Stomach smooth muscle (tissue), 2 donors: ENCODE measurements around the gene APIP.

Source experiments
- H3K27ac ChIP-seq: one replicate; pipeline ENCODE4 v1.7.0; 2013; ENCODE audit warnings: mild to moderate bottlenecking, low read length, inconsistent platforms
- H3K27me3 ChIP-seq, 2 donors: one replicate each; pipeline ENCODE4 v1.7.0; 2013; ENCODE audit warnings: low read length in 2 of 2; ENCODE audit not compliant: insufficient read depth in 2 of 2, control insufficient read depth in 1 of 2
- H3K36me3 ChIP-seq, 2 donors: one replicate each; pipeline ENCODE4 v1.7.0; 2013; ENCODE audit warnings: low read length in 2 of 2; ENCODE audit not compliant: control insufficient read depth in 2 of 2, insufficient read depth in 2 of 2
- H3K4me1 ChIP-seq: one replicate; pipeline ENCODE4 v1.7.0; 2013; ENCODE audit warnings: low read length; ENCODE audit not compliant: control insufficient read depth, insufficient read depth
- H3K4me3 ChIP-seq, 2 donors: one replicate each; pipeline ENCODE4 v1.7.0; 2013; ENCODE audit warnings: low read length in 2 of 2
- H3K9ac ChIP-seq, 2 donors: one replicate each; pipeline ENCODE4 v1.7.0; 2013; ENCODE audit warnings: low read length in 2 of 2, mild to moderate bottlenecking in 1 of 2
- H3K9me3 ChIP-seq, 2 donors: one replicate each; pipeline ENCODE4 v1.7.0; 2013; ENCODE audit warnings: low read length in 2 of 2; ENCODE audit not compliant: control insufficient read depth in 2 of 2
- donor health status: healthy.
- donor health status: Pancreatic carcinoma.

Gene APIP

GRCh38 chr11:34887260-34887659, 28.9 kb downstream of the APIP start:
- H3K9ac ChIP-seq, result no peak overlapping the region
- H3K27me3 ChIP-seq, result no peaks in the 10 kb centered on the region
- H3K9me3 ChIP-seq, result no peaks in the 10 kb centered on the region
- H3K27ac ChIP-seq, result no peak overlapping the region
- no peak overlapping the region for H3K4me3 ChIP-seq
- H3K4me1 ChIP-seq, result no peaks in the 10 kb centered on the region
- peaks cover 0 to 11% of the 10 kb centered on the region in 2 donors for H3K36me3 ChIP-seq

- no peaks in the 10 kb centered on the region for H3K9me3 ChIP-seq
- H3K9ac ChIP-seq, result no peak overlapping the region
- no peak overlapping the region for H3K4me3 ChIP-seq
- H3K36me3 ChIP-seq, result peaks cover 0 to 15% of the 10 kb centered on the region in 2 donors
- H3K27ac ChIP-seq, result no peak overlapping the region
- no peaks in the 10 kb centered on the region for H3K4me1 ChIP-seq
- no peaks in the 10 kb centered on the region for H3K27me3 ChIP-seq
Measured at GRCh38 chr11:34886609-34887008, 29.6 kb downstream of the APIP start.

- H3K27ac ChIP-seq, result no peak overlapping the region
- no peaks in the 10 kb centered on the region for H3K27me3 ChIP-seq
- no peak overlapping the region for H3K4me3 ChIP-seq
- no peak overlapping the region for H3K9ac ChIP-seq
- H3K36me3 ChIP-seq, result peaks cover 0 to 11% of the 10 kb centered on the region in 2 donors
- no peaks in the 10 kb centered on the region for H3K4me1 ChIP-seq
- H3K9me3 ChIP-seq, result no peaks in the 10 kb centered on the region
Measured at GRCh38 chr11:34881900-34882299, 34.3 kb downstream of the APIP start.

GRCh38 chr11:34877375-34877975, 38.7 kb downstream of the APIP start:
- H3K36me3 ChIP-seq, result peaks cover 0 to 7% of the 10 kb centered on the region in 2 donors
- H3K27ac ChIP-seq, result no peak overlapping the region
- H3K27me3 ChIP-seq, result no peaks in the 10 kb centered on the region
- H3K9me3 ChIP-seq, result no peaks in the 10 kb centered on the region
- H3K4me1 ChIP-seq, result no peaks in the 10 kb centered on the region
- H3K9ac ChIP-seq, result no peak overlapping the region
- no peak overlapping the region for H3K4me3 ChIP-seq

- H3K27me3 ChIP-seq, result no peaks in the 10 kb centered on the region
- H3K9ac ChIP-seq, result no peak overlapping the region
- H3K27ac ChIP-seq, result no peak overlapping the region
- H3K36me3 ChIP-seq, result no peaks in the 10 kb centered on the region
- no peaks in the 10 kb centered on the region for H3K9me3 ChIP-seq
- H3K4me1 ChIP-seq, result no peaks in the 10 kb centered on the region
- no peak overlapping the region for H3K4me3 ChIP-seq
Measured at GRCh38 chr11:34874202-34874601, 42.0 kb downstream of the APIP start.

GRCh38 chr11:34870548-34871196, 45.5 kb downstream of the APIP start:
- Histone ChIP-seq H3K27me3 (no peaks in the 10 kb centered on the region), H3K36me3 (no peaks in the 10 kb centered on the region), H3K9ac (no peak overlapping the region), H3K9me3 (no peaks in the 10 kb centered on the region), H3K4me1 (no peaks in the 10 kb centered on the region), H3K27ac (no peak overlapping the region), H3K4me3 (no peak overlapping the region)

GRCh38 chr11:34869425-34869824, 46.8 kb downstream of the APIP start:
- Histone ChIP-seq H3K36me3 (no peaks in the 10 kb centered on the region), H3K9ac (no peak overlapping the region), H3K27me3 (no peaks in the 10 kb centered on the region), H3K4me3 (no peak overlapping the region), H3K4me1 (no peaks in the 10 kb centered on the region), H3K9me3 (no peaks in the 10 kb centered on the region), H3K27ac (no peak overlapping the region)

- no peaks in the 10 kb centered on the region for H3K4me1 ChIP-seq
- H3K9ac ChIP-seq, result no peak overlapping the region
Measured at GRCh38 chr11:34866375-34866774, 49.8 kb downstream of the APIP start.

GRCh38 chr11:34865261-34865660, 50.9 kb downstream of the APIP start:
- H3K27ac ChIP-seq, result no peak overlapping the region
- H3K4me3 ChIP-seq, result no peak overlapping the region
- H3K9ac ChIP-seq, result no peak overlapping the region
- no peaks in the 10 kb centered on the region for H3K9me3 ChIP-seq
- H3K27me3 ChIP-seq, result no peaks in the 10 kb centered on the region
- H3K36me3 ChIP-seq, result no peaks in the 10 kb centered on the region
- H3K4me1 ChIP-seq, result peaks cover 2% of the 10 kb centered on the region

More at GRCh38 chr11:34866375-34866774, 49.8 kb downstream of the APIP start:
- Histone ChIP-seq H3K27me3 (no peaks in the 10 kb centered on the region), H3K27ac (no peak overlapping the region), H3K4me3 (no peak overlapping the region), H3K36me3 (no peaks in the 10 kb centered on the region), H3K9me3 (no peaks in the 10 kb centered on the region)

- peaks cover 7% of the 10 kb centered on the region for H3K4me1 ChIP-seq
- H3K9ac ChIP-seq, result no peak overlapping the region
- no peaks in the 10 kb centered on the region for H3K36me3 ChIP-seq
- no peak overlapping the region for H3K4me3 ChIP-seq
- H3K27me3 ChIP-seq, result no peaks in the 10 kb centered on the region
- H3K27ac ChIP-seq, result no peak overlapping the region
- no peaks in the 10 kb centered on the region for H3K9me3 ChIP-seq
Measured at GRCh38 chr11:34864424-34864823, 51.8 kb downstream of the APIP start.

GRCh38 chr11:34863048-34863447, 53.1 kb downstream of the APIP start:
- H3K9ac ChIP-seq, result no peak overlapping the region
- H3K9me3 ChIP-seq, result no peaks in the 10 kb centered on the region
- H3K36me3 ChIP-seq, result no peaks in the 10 kb centered on the region
- no peaks in the 10 kb centered on the region for H3K27me3 ChIP-seq
- H3K4me1 ChIP-seq, result peaks cover 10% of the 10 kb centered on the region
- no peak overlapping the region for H3K27ac ChIP-seq
- no peak overlapping the region for H3K4me3 ChIP-seq
